Gastrocnemius medialis (tissue), 4 donors: Measurements from ENCODE around the gene PRSS53.

ENCODE experiments used
- POLR2A ChIP-seq, 2 donors: fragments of 450-650 bp; IDR thresholded peaks; one replicate each; pipeline ENCODE4 v1.6.1; 2017; ENCODE audit warnings: antibody characterized with exemption in 2 of 2, mild to moderate bottlenecking in 2 of 2, moderate library complexity in 2 of 2
- TF ChIP-seq, protein P1 (sequence below), 5 experiments: fragments of 450-650 bp in 3 of 5; fragments of 200-600 bp in 2 of 5; sonication (generic) in 2 of 5; IDR thresholded peaks in 4 of 5; conservative IDR thresholded peaks in 1 of 5; 1 replicate in 4 of 5; 2 replicates in 1 of 5; pipeline ENCODE4 v1.5.1; 2016 to 2019; ENCODE audit warnings: antibody characterized with exemption in 5 of 5, mild to moderate bottlenecking in 3 of 5, moderate library complexity in 3 of 5

DNA sequence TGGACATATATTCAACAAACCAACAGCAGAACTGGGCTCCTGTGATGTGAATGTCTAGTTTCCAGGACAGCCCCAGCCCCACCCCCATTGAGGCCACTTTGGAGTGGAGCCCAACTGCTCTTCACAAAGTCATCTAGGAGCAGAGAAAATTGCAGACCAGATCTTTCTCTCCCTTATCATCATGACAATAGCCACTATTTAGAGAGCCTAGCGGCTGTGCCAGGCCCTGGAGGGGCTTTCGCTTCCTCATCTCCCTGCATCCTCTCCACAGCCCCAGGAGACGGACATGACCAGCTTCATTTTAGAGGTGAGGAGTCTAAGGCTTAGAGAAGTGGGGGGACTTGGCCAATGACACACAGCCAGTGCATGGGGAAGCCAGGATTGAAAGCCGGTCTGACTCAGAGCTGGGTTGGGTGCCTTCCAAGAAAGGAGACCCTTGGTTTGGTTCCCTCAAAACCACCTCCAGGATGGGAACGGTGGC is 45.4 kb upstream of the PRSS53 start:
- no peak for TF ChIP-seq POLR2A (IDR thresholded peaks at IDR 0.05)
- TF ChIP-seq, protein P1, sequence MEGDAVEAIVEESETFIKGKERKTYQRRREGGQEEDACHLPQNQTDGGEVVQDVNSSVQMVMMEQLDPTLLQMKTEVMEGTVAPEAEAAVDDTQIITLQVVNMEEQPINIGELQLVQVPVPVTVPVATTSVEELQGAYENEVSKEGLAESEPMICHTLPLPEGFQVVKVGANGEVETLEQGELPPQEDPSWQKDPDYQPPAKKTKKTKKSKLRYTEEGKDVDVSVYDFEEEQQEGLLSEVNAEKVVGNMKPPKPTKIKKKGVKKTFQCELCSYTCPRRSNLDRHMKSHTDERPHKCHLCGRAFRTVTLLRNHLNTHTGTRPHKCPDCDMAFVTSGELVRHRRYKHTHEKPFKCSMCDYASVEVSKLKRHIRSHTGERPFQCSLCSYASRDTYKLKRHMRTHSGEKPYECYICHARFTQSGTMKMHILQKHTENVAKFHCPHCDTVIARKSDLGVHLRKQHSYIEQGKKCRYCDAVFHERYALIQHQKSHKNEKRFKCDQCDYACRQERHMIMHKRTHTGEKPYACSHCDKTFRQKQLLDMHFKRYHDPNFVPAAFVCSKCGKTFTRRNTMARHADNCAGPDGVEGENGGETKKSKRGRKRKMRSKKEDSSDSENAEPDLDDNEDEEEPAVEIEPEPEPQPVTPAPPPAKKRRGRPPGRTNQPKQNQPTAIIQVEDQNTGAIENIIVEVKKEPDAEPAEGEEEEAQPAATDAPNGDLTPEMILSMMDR (IDR thresholded peaks at IDR 0.05 in 4 of 5, conservative IDR thresholded peaks at IDR 0.05 in 1 of 5): no peak
